Bronchial epithelial cell (primary cell): ENCODE measurements around the gene ABCA2. TPM values are rescaled to one million over a fixed set of nuclear protein-coding genes. Genes with fewer than 3 reads are reported as not detected.
"Not testable (repeated sequence)": the region's sequence is repeated elsewhere in the genome, so short reads cannot be mapped to it uniquely, and the experiment has no call there.

Experiments
- DNase-seq: peaks from one replicate; pipeline ENCODE4 v3.0.0-alpha.2; 2010; ENCODE audit warnings: low read depth
- FAIRE-seq: peaks from 2 replicates; lab custom pipeline; 2011; peaks lifted over from hg19 to GRCh38; lab: Jason Lieb, UNC
- H3K27me3 ChIP-seq: 2 replicates; pipeline ENCODE4 v1.5.1; 2011; ENCODE audit warnings: low read length; ENCODE audit not compliant: control insufficient read depth, insufficient read depth
- H3K36me3 ChIP-seq: 2 replicates; pipeline ENCODE4 v1.5.1; 2011; ENCODE audit warnings: low read length; ENCODE audit not compliant: control insufficient read depth, insufficient read depth
- H3K4me3 ChIP-seq: 2 replicates; pipeline ENCODE4 v1.5.1; 2011; ENCODE audit warnings: mild to moderate bottlenecking, low read depth, low read length, control low read depth
- CTCF ChIP-seq: IDR thresholded peaks from 2 replicates; pipeline ENCODE4 v1.5.1; 2011; ENCODE audit warnings: mild to moderate bottlenecking, moderate library complexity, low read length, control low read depth, inconsistent platforms; ENCODE audit not compliant: insufficient read depth, severe bottlenecking
- total RNA-seq: library from RNA; depleted of rRNA; stranded (reverse); fragments of >200 nt; gene quantifications from 2 replicates; pipeline ENCODE4 v1.2.1, GENCODE V29; 2014

The ABCA2 gene
- total RNA-seq, 1 donor from 2014 or later = 5.5 TPM

- no peak for FAIRE-seq
- Histone ChIP-seq H3K27me3 (no peaks in the 10 kb centered on the region), H3K4me3 (no peak overlapping the region), H3K36me3 (peaks cover 2% of the 10 kb centered on the region)
- DNase-seq = peak; percentile 70
- peak; percentile 98 for TF ChIP-seq CTCF
These were observed 6.9 kb upstream of the ABCA2 start for GRCh38 chr9:137034709-137035506.

DNA sequence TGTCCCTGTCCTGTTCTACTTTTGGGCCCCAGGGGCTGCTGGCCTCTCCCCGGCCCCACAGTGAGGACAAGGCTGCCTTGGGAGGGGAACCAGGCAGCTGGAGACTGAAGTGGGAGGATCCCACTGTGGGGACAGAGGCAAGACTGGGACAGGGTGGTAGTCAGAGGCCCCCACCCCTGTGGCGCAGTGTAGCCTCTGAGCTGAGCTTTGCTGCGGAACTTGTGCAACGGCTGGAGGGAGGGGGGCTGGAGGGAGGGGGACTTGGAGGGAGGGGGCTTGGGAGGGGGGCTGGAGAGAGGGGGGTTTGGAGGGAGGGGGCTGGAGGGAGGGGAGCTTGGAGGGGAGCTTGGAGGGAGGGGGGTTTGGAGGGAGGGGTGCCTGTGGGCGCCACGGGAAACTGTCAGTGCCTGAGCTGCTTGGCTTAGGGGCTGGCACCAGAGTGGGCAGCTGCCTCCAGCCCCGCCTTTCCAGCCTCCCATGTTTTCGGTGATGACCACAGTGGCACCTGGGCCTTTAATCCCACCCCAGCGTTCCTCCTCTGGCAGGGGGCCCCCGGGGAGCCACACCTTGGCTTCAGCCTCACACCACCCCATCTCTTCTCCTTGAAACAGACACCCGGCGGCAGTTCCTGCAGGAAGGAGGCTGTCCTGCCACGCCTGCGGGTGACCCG is 6.1 kb upstream of the ABCA2 start:
- Histone ChIP-seq H3K27me3 (no peaks in the 10 kb centered on the region), H3K36me3 (peaks cover 2% of the 10 kb centered on the region), H3K4me3 (no peak overlapping the region)
- TF ChIP-seq CTCF = no peak
- DNase-seq = no peak
- FAIRE-seq = no peak

- H3K4me3 ChIP-seq, FAIRE-seq: not testable (repeated sequence)
These were observed 5.4 kb upstream of the ABCA2 start for GRCh38 chr9:137033481-137033880.

GRCh38 chr9:137032858-137033257 is 4.8 kb upstream of the ABCA2 start:
- FAIRE-seq (no peak), DNase-seq (no peak)
- H3K4me3 ChIP-seq = no peak overlapping the region

More at GRCh38 chr9:137033481-137033880, 5.4 kb upstream of the ABCA2 start:
- not testable (repeated sequence) for H3K36me3 ChIP-seq, DNase-seq, H3K27me3 ChIP-seq

GRCh38 chr9:137031904-137032640 is 4.0 kb upstream of the ABCA2 start, which contains the start of gene FUT7:
FUT7 (minus strand) TSS chr9:137032088; CDS start chr9:137031991, 97 bp downstream.
- FAIRE-seq (no peak), DNase-seq (no peak)
- H3K27me3 ChIP-seq = no peaks in the 10 kb centered on the region
- H3K4me3 ChIP-seq = no peak within 1 kb of the TSS
- no peaks in the 10 kb centered on the region for H3K36me3 ChIP-seq
- TF ChIP-seq CTCF = no peak

More at GRCh38 chr9:137032858-137033257, 4.8 kb upstream of the ABCA2 start:
- Histone ChIP-seq H3K27me3 (no peaks in the 10 kb centered on the region), H3K36me3 (no peaks in the 10 kb centered on the region)
- no peak for TF ChIP-seq CTCF
